ENCODE measurements around the gene TMEM191C.
"Not testable (repeated sequence)": the region's sequence is repeated elsewhere in the genome, so short reads cannot be mapped to it uniquely, and the experiment has no call there.

TMEM191C gene

DNA sequence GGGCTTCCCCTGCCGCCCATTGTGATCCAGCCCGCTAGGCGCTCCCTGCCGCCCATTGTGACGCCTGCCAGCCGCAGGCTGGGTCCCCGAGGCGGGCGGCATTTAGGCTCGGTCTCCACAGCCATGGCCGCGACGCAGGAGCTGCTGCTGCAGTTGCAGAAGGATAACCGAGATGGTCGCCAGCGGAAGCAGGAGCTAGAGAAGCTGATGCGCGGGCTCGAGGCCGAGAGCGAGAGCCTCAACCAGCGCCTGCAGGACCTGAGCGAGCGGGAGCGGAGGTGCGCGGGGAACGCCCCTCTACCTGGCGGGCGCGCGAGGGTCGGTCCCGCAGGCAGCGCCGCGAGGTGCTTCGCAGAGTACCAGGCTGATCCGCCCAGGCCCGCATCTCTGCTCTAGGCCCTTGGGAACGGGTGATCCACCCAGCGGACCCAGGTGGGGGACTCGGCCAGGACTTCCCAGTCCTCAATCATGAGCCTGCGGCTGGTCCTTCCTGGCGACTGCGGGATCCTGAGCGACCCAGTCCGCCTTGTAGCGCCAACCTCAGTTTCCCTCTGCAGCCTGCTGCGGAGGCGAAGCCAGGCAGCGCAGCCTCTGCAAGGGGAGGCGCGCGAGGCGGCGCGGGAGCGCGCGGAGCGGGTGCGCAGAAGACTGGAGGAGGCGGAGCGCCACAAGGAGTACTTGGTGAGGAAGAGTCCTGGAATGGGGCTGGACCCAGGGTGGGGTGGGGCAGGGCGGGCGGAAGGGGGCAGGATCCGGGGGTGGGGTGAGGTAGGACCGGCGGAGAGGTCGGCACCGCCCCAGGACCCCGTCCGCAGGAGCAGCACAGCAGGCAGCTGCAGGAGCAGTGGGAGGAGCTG lies at the start of gene TMEM191C:
TSS of gene TMEM191C (plus strand) at position 51 of the 857 bp plus-strand sequence. CDS start at position 124, 73 bp downstream.
- DNase-seq, result not testable (repeated sequence)

DNA sequence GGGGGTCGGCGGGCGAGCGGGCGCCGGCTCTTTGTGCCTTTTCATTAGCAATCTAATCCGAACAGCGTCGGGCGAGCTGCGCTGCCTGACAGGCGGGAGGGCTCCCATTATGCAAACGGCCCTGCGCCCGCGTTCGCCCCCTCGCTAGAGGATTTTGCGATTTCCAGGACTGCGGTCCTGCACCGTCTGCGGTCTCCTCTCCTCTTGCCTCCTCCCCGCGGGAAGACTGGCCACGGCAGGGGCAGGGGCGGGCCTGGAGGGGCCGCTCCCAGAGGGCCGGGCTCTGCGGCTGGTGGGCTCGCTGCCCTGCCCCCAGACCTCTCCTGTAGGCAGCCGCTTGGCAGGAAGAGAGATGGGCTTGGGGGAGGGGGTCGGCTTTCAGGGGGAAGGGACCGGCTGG lies 49.3 kb upstream of the TMEM191C start:
- not testable (repeated sequence) for DNase-seq

DNA sequence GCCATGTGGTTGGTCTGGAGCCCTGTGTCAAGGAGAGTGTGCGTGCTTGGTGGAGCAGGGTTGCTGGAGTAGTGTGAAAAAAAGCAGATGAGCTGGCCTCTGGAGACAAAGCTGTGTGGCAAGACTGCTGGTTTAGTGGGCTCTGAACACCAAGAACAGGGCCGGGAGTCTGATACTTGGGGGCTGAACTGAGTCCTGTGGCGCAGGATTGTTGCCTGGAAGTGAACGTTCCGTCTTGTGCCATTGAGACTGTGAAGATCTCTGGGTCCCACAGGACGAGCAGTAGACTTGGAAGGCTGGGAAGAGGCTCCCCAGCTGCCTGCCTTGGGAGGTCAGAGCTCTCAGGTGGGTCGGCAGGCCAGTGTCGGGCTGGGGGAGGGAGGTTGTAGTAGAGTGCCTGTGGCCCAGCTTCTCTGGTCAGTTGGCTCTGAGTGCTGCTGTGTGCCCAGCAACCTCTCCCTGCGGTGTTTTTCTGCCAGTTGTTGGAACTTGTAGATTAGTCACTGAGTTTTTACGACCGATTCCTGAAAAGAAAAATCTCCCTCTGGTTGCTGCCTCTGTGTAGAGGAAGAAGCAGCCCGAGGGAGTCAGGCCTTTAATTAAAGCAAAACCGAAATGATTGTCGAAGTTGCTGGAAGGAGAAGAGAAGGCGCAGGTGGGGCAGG lies 48.1 kb upstream of the TMEM191C start:
- not testable (repeated sequence) for DNase-seq

DNA sequence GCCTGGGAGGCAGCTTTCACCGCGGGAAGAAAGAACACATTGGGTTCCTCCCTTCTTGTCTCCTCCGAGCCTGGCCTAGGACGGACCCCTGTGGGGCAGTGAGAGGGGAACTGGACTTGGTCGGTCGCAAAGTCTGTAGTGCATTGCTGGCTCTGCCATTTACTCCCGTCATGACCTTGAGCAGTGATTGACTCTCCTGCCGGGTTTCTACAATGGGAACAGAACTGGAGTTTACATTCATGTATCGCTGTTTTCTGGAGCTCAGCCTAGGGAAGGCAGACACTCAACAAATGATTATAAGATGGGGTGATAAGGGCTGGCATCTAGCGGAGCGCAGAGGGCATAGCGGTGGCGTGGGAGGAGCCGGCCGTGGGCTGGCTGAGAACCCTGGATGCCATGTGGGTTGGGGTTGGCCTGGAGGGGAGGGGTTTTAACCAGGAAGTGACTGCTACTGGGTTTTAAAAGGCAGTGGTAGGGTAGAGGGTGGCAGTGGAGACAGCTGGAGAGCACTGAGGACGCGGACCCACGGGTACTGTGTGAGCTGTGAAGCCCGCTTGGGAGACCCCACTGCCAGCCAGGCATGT lies 46.9 kb upstream of the TMEM191C start:
- DNase-seq, result not testable (repeated sequence)

DNA sequence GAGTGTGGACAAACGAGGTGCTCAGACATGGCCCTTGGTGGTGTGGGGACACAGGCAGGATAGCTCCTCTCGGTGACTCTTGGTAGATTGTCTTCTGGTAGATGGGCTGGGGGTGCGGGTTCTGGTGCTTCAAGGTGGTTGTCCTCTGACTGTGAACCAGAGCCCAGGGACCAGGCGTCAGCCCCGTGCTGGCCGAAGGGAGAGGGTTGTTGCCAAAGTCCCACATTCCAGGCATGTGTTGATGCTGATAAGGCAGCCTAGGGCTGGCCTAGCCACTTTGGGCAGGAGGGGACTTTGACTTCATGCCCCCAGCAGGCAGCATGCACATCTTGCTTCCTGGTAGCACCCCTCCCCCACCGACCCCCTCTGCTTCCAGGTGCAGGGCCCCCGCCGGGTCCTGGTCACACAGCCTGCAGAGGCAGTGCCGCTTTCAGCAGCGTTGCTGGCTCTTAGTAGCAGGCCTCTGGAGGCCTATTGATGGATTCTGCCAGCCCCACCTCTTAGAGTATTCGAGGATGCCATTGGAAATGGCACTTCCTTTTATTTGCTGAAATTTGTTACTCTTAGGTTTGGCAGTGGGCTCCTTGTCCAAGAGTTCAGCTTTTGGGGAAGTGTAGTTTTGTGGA lies 43.0 kb upstream of the TMEM191C start:
- DNase-seq, result not testable (repeated sequence)

DNA sequence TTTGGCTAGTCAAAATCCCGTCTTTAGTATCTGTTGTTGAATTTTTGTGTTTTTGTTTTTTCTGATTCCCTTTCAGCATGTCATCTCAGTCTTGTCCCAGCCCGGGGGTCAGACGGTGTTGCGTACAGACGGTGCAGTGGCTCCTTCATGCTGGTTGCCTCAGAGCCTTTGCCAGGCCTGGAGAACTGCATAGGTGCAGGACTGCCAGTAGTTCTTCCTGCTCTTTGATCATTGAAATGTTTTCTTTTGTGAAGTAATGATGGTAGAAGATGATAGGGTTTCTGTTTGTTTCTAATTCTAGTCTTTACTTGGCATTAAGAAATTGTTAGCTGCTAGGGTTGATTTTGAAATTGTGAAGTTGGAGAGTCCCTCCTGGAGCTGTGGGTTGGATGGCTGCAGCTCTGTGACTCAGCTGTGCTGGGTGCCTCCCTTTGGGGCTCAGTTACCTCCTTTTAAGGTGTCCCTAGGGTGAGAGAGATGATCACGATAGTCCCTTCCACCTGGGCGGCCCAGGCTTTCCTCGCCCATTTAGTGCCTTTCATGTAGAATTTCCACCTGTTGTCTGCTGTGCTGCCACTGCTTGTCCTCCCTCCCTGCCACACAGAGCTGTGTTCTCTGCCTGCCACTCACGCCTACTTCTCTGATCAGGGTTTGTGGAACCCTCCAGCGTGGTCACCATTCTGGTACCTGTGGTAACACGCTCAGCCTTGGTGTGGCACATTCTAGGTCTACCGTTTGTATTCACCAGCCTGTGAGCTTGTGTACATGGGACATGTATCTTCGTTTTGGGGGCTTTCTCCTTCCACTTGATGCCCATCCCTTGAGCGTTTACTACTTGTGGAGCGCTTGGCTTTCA lies 32.6 kb upstream of the TMEM191C start:
- not testable (repeated sequence) for DNase-seq

DNA sequence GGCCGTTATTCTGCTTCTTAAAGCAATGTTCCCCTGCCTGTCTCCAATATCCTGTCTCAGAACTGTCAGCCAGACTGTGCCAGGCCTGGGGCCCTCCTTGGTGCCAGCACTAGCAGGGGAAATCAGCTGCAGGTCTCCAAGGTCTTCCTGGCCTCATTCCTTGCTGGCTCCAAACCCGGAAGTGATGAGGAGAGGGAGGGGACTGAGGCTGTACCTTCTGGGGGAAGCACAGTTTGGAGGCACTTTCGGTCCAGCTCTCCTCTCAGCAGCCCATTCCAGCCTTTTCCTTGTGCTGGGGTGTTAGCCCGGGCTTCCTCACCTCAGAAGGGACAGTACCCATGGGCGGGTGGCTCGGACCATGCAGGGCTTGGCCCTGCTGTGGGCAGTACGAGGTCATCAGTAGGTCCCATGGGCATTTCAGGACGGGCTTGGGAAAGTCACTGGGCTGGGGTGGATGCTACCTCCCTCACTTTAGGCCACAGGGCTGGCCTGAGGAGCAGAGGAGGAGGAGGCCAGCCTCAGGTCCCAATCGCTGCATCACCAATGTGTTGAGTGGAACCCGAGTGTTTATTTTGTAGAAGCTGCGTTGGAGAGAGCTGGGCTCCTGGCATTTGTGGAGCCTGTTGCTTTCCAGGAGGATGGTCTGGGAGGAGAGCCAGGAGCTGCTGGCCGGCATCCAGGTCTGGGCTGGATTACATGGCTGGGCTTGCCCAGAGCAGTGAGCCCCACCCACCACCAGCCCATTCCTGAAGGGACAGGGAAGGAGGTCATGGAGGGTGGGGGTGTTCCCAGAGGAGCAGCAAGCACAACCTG lies 31.0 kb upstream of the TMEM191C start:
- not testable (repeated sequence) for DNase-seq

DNA sequence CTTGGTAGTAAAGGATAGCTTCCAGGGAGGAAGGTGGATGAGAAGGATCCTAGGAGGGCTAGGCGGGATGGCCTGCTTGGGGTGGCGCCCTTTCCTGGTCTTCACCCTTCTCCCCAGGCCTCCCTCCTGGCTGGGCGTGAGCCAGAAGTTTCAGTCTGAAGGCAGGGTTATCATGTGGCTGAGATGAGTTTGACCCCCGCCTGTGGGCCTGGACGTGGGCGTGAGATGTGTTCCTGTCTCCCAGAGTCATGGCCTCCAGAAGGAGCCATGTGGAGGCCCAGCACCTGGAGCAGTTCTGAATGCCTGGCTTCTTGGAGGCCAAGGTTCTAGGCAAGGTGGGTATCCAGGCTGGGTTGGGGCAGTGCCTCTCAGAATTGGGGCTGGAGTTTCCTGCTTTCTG lies 29.2 kb upstream of the TMEM191C start:
- DNase-seq, result peak; percentile 0

DNA sequence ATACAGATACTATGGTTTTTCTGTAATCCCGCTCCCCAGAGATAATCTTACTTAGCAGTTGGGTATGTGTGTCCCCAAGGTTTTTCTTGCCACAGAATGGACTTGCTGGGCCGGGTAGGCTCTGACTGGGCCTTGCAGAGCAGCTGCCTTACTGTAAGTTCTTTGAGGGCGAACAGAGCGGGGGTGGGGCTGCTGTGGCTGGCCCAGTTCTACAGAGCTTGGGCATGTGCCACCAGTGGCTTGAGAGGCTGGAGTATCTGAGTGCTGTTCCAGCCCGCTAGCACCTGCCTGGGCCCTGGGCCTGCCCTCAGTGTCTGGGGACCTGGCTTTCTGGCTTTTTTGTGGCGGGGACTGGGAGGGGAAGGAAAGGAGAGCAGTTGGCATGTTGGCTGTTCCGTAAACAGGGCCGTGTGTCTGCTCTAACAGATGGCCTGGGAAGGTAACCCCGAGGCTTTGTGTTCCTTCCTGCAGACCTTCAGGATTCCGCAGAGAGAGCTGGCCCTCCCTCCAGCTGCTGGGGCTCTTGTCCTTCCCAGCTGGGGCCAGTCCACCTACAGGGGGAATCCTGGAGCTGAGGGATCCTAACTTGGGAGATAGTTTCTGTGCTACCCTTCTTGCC lies 27.1 kb upstream of the TMEM191C start:
- DNase-seq, result not testable (repeated sequence)

DNA sequence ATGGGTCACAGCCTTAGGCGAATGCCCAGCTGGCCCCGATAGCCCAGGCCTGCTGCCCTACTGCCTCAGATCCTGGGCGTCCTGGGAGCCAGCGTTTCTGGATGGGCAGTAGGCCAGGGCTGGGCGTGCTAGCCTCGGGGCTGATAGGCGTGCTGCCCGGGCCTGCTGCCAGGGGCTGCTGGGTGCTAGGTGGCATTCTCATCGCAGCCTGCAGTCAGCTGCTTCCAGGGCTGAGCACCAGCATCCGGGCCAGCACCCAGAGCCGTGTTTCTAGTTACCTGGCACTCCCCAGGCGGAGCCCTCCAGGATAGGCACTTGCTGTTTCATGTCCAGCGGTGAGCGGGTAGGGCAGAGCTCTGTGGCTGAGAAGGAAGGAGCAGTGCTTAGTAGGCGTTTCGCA lies 26.5 kb upstream of the TMEM191C start:
- not testable (repeated sequence) for DNase-seq

DNA sequence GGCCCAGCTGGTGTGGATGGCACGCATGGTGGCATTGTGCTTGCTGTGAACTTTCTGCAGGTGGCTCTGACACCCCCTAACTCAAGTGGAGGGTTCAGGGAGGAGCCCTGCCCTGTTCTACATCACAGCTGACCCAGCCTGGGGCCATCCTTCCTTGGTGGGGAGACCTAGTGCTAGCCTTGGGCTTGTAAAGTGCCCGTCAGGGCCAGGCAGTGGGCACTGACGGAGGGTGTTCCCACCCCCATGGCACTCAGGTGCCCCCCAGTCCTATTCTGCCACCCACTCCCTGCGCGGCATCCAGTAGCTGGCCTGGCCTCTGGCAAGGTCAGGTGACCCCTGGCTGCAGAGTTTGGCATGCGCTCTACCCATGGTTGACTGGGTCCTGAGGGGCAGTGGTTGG lies 26.0 kb upstream of the TMEM191C start:
- DNase-seq, result not testable (repeated sequence)

DNA sequence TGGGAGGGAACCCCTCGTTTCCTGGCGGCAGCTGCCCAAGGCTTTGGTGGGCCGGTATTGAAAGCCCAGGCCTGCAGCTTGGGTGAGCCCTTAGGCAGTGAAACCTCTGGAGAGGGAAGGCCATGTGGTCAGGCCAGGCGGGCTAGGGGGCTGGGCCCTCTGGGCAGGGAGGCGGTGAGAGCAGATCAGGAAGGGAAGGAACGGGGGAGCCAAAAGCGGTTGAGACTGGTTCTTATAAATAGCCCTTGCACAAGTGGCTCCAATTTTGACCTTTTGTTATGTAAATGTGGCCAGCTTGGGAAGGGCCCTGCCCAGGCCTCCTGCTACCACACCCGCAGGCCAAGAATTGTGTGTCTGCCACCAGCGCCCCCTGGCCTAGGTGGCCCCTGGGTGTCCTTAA lies 25.1 kb upstream of the TMEM191C start:
- not testable (repeated sequence) for DNase-seq

DNA sequence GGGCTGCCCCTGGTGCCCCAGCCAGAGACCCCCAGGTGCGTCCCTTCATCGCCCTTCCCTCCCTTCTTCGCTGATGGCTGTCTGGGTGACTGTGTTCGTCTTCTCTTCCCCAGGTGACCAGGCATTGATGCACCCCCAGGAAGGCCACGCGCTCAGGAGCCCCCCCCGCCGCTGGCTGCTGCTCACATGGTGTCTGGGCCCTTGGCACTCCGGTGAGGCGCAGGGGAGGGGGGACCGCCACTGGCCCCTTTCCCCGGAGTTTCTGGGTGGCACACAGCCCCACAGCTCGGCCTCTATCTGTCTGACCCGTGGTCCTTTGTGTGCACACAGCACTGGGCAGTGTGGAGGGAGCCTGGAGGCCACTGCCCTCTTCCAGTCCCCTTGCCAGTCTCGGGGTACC lies 24.5 kb upstream of the TMEM191C start:
- not testable (repeated sequence) for DNase-seq

DNA sequence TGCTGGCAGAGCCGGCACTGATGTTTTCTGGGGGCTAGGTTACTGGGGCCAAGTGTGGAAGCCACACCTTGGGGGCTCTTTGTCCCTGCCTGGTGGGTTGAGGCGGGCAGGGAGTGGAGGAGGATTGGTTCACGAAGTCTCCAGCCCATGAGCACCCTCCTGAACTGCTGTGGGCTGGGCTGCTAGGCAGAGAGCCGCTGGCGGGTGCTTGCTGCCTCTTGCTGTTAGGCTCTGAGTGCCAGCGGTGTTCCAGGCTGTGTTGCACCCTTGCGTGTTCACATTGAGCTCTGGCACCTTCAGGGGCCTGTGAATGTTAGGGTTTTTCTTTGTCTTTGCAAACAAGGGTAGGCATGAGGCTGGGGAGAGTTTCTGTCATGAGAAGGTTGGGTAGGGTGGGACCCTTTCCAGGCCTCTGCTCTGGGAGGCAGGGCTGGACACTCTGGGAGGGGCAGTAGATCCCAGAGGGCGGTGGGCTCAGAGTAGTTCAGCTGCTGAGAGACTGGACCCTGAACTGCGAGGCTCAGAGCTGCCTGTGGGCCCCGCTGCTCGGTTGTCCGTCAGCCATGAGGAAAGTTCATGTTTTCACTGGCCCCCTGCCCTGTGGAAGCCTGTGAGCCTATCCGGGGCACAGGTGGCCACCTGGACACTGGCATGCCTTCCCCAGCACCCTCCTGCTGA lies 24.0 kb upstream of the TMEM191C start:
- DNase-seq, result peak; percentile 0

DNA sequence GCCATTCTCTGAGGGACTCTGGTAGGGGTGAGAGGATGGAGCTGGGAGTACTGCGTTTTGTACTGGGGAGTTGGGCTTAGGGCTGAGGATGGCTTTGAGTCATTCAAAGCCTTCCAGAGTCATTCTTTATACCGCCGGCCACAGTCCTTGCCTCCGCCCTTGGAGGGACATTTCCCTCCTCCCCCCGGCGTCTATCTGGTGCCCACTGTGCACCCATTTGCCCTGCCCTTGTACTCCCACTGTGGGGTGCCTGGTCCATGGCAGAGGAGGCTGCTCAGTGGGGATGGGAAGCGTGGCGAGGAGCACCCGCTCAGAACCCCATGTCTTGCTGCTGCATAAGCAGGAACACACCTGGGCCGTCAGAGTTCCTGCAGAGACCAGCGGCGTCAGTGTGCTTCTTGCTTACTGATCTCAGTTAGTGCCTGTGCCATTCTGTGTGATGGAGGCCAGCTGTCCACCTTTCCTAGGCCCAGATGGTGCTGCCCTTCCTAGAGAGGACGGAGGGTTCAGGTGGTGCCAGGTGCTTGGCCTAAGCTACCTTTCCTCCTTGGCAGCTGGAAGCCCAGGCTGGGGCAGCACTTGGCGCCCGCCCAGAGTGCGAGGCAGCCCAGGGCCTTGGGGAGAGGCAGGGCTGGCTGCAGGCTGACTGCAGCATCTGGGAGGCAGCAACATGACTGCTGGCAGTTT lies 23.3 kb upstream of the TMEM191C start:
- DNase-seq, result peak; percentile 0

DNA sequence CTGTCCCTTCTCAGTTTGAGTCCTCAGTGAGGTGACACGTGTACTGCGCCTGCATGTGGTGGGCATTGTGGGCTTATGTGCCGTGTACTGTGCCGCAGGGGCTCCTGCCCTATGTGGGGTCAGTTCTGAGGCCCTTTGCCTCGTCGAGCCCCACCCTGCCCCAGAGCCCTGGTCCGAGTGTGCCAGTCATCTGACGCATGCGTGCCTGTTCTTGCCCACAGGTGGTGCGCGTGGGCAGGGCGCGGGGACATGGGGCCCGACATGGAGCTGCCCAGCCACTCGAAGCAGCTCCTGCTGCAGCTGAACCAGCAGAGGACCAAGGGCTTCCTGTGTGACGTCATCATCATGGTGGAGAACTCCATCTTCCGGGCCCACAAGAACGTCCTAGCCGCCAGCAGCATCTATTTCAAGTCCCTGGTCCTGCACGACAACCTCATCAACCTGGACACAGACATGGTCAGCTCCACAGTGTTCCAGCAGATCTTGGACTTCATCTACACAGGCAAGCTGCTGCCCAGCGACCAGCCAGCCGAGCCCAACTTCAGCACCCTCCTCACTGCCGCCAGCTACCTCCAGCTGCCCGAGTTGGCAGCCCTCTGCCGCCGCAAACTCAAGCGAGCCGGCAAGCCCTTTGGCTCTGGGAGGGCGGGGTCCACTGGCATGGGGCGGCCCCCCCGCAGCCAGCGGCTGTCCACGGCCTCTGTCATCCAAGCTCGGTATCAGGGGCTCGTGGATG lies 22.3 kb upstream of the TMEM191C start:
- DNase-seq, result peak; percentile 0

DNA sequence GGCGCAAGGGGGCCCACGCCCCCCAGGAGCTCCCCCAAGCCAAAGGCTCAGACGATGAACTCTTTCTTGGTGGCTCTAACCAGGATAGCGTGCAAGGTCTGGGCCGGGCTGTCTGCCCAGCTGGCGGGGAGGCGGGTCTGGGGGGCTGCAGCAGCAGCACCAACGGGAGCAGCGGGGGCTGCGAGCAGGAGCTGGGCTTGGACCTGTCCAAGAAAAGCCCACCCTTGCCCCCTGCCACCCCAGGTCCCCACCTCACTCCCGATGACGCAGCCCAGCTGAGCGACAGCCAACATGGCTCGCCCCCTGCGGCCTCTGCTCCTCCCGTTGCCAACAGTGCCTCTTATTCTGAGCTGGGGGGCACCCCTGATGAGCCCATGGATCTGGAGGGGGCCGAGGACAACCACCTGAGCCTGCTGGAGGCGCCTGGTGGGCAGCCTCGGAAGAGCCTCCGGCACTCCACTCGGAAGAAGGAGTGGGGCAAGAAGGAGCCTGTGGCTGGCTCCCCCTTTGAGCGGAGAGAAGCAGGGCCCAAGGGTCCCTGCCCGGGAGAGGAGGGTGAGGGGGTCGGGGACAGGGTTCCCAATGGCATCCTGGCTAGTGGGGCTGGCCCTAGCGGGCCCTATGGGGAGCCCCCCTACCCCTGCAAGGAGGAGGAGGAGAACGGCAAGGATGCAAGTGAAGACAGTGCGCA lies 21.6 kb upstream of the TMEM191C start:
- DNase-seq, result peak; percentile 0

DNA sequence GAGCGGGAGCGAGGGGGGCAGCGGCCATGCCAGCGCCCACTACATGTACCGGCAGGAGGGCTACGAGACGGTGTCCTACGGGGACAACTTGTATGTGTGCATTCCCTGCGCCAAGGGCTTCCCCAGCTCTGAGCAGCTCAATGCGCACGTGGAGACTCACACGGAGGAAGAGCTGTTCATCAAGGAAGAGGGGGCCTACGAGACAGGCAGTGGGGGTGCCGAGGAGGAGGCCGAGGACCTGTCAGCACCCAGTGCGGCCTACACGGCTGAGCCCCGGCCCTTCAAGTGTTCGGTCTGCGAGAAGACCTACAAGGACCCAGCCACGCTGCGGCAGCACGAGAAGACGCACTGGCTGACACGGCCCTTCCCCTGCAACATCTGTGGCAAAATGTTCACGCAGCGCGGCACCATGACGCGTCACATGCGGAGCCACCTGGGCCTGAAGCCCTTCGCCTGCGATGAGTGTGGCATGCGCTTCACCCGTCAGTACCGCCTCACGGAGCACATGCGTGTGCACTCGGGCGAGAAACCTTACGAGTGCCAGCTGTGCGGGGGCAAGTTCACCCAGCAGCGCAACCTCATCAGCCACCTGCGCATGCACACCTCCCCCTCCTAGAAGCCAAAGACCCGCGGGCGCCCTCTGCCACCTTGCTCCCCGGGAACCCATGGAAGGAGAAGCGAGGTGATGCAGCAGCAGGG lies 20.9 kb upstream of the TMEM191C start:
- DNase-seq, result peak; percentile 0
